SK-N-SH (cell line): Measurements from ENCODE around the gene VGLL4.

ENCODE experiments used
- CTCF ChIP-seq: fragments of 200-600 bp; sonication (generic); IDR thresholded peaks from 2 replicates; pipeline ENCODE4 v1.6.1; 2017; ENCODE audit warnings: antibody characterized with exemption, mild to moderate bottlenecking, moderate library complexity
- POLR2AphosphoS5 ChIP-seq: IDR thresholded peaks from 2 replicates; pipeline ENCODE4 v1.6.1; 2012; ENCODE audit warnings: low read depth, low read length
- USF1 ChIP-seq: IDR thresholded peaks from 2 replicates; pipeline ENCODE4 v1.4.0; 2012; ENCODE audit warnings: low read depth, borderline replicate concordance
- USF2 ChIP-seq: fragments of 150-350 bp; IDR thresholded peaks from 2 replicates; pipeline ENCODE4 v1.6.1; 2017; ENCODE audit warnings: antibody characterized with exemption, low read length, low read depth, borderline replicate concordance

- TF ChIP-seq POLR2AphosphoS5 (no peak), USF2 (no peak), USF1 (no peak), CTCF (no peak)
Measured at GRCh38 chr3:11650391-11650790, 6.7 kb upstream of the VGLL4 start.
